NCI-H226 (cell line): ENCODE data around the gene POLR1A.

Experiments
- DNase-seq: peaks from one replicate; pipeline ENCODE4 v3.0.0-alpha.2; 2015

The POLR1A gene

DNA sequence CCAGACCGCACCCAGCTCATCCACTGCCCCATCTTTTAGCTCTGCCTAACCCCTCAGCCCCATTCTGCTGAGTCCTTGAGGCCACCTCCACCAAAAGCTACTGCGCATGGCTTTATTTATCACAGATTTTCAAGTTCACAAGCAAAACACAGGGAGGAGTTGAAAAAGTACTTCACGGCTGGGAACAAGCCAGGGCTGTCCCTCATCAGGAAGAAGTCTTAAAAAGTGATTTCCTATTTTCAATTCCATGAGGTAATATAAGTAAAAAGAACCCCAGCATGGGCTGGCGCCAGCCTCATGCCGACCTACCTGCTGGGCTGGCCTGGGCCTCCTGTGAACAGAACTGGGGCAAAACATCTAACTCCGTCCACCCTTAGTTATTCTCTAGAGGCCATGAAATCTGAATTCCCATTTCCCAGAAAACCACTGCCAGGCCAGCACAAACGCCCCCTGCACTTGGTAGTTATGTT lies 69.0 kb downstream of the POLR1A start:
- DNase-seq: no peak

DNA sequence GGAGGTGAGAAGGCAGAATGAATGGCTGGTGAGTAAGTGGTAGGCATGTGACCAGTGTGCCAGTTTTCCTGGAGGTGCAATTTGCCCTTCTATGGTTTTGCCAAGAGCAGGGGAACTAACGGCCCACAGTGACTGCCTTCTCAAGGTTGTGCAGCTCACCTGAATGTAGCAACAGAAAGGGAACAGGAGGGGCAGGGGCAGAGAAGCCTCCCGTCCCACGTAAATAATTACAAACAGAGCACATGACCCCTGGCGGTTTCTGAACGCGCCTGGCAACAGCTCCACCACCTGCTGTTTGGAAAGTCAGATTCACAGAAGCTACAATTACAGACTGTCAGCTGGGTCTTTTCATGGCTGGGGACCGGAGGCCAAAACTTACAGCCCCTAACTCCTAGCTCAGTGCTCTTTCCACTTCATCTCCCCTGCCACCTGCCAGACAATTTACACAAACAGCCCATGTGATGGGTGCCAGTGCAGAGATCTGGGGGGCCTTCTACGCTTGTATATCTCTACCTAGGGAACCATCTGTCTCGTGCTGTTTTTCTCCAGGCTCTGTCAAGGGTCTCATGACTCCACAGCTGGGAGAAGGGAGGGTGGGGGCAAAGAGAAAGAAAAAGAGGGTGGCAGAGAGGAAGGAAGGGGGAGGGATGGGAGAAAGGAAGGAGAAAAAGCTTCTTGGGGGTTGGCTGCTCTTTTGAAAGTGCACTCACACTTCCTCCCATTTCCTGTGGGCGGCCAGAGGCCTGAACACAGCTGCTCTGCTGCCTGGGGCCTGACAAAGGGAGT lies 69.6 kb downstream of the POLR1A start:
- peak; percentile 64 for DNase-seq

DNA sequence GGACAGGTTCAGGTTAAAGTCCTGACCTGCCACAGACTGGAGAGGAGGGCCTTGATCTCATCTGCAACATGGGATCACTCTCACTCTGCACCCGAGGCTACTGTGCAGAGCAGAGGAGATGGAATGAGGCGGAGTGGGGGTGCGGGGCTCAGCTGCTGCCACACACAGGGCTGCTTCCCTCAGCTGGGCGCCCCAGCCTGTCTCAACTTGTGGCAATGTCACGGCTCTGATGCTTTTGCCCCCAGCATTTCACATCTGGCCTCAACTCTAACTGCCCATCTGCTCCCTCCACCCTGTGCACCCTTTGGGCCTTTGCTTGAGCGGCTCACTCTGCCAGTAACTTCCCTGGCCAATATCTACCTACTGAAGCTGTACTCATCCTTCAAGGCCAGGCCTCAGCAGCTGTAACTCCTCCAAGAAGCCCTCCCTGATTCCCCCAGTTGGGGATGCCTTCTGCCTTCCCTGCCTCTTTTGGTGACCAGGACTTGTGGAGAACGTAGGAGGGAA lies 70.3 kb downstream of the POLR1A start:
- no peak for DNase-seq

DNA sequence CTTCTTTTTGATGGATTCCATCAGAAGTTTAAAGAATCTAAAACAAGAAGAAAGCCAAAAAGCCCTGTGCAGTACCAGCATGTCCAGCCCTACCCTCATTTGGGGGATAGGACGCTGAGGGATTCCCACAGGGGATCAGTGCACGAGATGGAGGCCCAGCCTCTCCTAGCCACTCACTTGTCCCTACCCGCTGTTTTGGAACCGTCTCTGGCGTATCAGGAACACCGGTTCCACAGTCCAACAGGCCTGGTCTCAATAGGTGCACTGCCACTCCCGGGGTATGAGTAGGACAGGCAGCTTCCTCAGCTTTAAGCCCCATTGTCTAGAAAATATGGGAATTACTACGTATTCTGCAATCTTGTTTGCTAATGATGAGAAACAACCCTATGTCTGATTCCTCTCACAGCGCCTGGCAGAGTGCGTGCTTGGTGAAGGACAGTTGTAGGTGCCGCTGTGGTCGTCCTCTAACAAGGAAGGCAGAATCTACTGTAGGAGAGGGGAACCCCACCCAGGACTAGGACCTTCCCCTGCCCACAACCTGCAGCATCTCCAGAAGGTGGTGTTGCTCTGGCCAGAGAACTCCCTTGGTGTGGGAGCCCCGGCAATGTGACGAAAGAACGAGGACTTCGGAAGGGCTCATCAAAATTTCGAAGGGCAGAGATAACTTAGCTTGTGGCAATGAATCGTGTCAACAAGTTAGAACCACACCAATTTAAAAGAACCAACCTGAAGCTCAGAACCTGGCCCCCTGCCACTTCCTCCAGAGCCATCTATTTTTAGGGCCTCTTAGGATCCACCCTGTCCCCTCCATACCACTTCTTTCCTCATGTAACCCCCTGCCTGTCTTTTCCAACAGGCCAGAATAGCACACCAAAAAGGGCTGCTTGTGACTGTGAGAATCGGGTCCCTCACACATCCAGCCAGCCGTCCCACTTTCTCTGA lies 71.7 kb downstream of the POLR1A start:
- no peak for DNase-seq

DNA sequence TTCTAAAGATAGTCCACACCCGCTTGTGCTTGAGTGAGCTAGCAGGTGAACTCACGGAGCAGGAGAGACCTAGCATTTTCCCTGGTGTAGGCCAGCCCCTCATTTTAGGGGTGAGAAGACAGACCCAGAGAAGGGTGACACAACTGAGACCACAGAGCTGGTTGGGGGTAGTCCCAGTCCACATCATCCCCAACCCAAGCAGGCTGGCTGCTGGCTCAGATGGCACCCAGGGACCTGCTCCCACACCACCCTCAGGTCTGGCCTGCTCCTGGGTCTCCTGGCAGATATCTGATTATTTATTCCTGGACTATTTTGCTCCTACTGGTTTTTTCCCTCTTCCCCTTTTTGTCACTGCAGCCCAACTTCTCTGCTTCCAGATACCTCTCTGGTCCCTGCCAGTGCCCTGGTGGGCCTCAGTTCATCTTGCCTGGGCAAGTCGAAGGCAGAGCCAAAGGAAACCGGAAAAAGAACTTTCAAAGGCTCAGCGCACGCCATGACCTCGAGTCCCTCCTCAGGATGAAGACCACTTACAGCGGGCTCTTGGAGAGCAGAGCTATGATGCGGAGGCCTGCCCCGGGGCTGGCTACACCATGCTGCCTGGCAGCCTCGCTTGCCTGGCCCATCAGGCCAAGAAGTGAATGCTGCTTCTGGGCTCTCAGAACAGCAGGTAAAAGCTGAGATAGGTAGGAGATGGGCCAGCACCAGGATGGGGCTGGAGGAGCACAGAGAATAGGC lies 72.7 kb downstream of the POLR1A start:
- no peak for DNase-seq

- no peak for DNase-seq
These were observed 74.1 kb downstream of the POLR1A start for GRCh38 chr2:86031606-86032005.

- DNase-seq: no peak
These were observed 74.5 kb downstream of the POLR1A start for GRCh38 chr2:86031151-86031550.

- DNase-seq: no peak
These were observed 75.8 kb downstream of the POLR1A start for GRCh38 chr2:86029873-86030272.

GRCh38 chr2:86028766-86029381 lies 76.8 kb downstream of the POLR1A start:
- no peak for DNase-seq

DNA sequence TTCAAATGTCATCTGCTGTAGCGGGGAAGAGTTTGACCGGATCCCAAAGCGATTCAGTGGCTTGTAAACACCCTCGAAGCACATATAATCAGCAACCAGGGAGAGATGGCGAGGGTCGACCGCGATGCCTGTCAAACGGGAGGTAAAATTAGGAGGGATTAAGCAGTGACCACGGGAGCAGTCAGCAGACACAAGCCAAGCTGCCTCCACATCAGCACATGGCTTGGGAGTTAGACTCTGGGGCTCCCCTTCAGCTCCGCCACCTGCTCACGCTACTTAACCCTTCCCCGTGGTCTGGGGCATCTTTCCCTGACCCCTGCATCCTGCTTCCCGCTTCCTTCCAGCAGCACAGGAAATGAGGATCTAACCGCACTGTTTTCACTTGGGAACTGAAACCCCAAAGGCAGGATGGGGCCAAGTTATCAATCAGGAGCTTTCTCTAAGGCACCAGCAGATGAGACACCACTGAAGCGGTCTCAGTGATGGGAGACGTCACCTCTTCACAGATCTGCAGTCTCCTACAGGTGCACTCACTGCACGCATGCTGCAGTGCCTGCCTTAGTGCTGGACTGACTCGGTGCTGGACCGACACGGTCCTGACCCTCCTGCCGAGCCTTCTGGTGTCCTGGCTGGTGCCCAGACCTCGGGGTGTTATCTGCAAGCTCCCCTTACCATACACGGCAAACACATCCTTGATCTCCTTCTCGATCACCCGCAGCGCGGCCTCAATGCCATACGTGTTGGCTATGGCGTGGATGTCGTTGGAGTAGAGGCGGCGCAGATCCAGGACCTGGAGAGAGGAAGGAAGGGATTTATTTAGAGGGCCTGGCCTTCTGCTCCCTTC lies 77.5 kb downstream of the POLR1A start:
- no peak for DNase-seq

- DNase-seq: no peak
These were observed 78.3 kb downstream of the POLR1A start for GRCh38 chr2:86027196-86027921.

GRCh38 chr2:86026744-86027065 lies 79.0 kb downstream of the POLR1A start:
- DNase-seq: no peak

DNA sequence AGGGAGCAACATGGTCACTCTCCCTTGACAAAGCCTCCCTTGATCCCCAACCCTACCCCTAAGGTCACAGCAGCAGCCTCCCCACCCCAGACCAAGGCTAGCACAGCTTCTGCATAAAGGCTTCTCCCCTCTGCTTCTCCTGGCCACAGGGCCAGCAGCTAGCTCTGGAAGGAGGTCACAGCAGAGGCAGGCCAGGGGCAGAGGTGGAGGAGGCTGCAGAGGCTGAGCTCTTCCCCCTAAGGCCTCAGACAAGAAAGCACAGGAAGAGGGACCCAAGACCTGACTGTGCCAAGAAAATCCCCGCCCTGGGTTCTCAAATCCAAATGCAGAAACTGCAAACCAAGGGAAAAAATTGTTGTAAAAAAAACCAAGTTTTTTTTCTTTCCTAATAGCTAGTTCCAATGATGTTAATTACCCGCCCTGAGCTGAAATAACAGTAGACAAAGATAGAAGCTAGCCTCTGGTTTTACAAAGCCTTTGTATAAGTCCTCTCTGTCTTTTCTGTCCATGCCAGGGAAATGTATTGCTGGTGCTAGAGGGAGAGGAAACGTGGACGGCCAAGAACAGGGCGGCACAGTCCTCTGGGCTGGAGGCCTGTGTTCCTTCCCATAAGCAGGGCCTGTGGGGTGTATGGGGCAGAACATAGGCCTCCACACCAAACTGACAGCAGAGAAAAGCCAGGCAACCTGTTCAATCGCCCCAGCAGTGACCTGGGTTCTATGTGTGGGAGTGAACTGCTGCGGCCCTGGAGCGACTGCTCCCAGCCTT lies 79.5 kb downstream of the POLR1A start:
- DNase-seq: no peak

- DNase-seq: no peak
These were observed 80.4 kb downstream of the POLR1A start for GRCh38 chr2:86025229-86025820.

DNA sequence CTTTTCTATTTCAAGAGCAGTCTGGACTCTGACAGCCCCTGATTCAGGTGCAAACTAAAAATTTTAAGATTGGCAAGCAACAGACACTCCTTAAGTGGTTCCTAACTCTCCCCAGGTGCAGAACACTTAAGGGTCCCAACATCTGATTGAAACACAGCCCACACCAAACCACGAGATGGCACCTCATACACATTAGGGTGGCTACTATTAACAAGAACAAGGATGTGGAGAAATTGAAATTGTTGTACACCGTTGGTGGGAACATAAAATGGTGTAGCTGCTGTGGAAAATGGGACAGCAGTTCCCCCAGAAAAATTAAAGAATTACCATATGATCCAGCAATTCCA lies 82.3 kb downstream of the POLR1A start:
- no peak for DNase-seq

- no peak for DNase-seq
These were observed 82.9 kb downstream of the POLR1A start for GRCh38 chr2:86022661-86023365.

- no peak for DNase-seq
These were observed 84.0 kb downstream of the POLR1A start for GRCh38 chr2:86021396-86022378.

GRCh38 chr2:86020984-86021383 lies 84.7 kb downstream of the POLR1A start:
- DNase-seq: no peak
